Ammon's horn (tissue), 1 donor: Measurements from ENCODE around the gene GZMA.
"Not testable (repeated sequence)": the region's sequence is repeated elsewhere in the genome, so short reads cannot be mapped to it uniquely, and the experiment has no call there.

Source experiments
- DNase-seq: peaks from one replicate; pipeline ENCODE4 v3.0.0-alpha.2; 2016; ENCODE audit warnings: low spot score

Gene GZMA

GRCh38 chr5:55102348-55102747 is at the start of gene GZMA:
Gene GZMA, plus strand, starts transcription at chr5:55102646. Its CDS starts 37 bp downstream, at chr5:55102683.
- no peak for DNase-seq

- DNase-seq, result no peak
Observed at GRCh38 chr5:55055183-55055582, 47.3 kb upstream of the GZMA start.

DNA sequence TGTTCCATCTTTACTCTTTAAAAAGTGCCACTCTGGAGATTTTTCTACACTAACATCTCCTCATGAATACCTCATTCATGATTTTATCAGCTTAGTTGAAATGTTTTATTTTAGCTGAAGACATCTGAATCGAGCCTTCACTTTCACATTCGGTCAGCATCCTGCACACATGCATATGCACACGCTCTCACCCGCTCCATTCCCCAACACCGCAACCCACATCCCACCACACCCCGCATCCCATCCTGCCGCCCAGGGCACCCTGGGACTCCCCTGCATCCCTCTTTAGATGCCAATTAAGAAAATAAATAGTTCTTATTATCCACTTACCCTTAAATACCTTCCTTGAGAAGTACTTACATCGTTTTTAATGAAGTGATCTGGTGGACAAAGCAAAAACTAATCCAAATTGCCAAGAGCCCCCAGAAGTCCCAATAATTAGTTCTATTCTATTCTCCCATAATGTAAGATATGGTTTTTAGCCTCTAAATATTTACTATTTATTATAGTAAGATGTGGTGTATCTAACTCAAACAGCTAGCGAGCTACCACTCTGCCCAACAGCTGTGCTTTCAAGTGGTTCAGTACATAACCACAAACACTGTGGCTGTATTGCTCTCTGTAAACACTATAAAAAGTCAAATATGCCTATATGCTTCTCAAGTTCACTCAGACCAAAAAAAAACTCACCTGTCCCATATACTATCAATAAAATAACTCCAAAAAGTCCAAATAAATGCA is 40.2 kb upstream of the GZMA start:
- DNase-seq, result no peak

DNA sequence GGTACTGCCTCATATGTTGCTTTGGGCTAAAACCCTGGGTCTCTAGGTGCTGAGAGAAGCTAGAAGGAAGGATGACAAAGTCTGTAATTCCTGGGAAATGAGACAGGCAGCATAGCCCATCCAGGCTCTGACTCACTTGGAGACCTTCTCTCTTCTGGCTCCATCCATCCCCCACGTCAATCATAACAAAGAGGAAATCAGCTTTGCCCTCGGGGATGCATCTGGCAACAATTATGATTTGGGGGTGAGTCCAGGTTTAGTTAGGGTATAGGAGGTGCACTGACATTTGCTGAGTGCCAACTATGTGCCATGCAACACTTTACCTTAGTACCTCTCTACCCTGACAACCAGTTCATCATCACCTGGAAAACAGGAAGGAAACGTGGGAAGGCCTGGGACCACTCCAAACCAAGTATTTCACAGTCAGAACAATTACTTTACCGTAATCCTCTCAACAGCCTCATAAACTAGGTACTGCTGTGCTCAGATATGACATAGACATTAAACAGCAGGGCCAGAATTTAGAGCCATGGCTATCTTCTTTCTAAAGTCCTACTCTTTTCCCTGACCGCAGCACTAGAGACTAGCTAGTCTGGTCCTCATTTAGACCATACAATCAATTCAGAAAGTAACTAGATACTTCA is 39.1 kb upstream of the GZMA start:
- DNase-seq, result no peak

- no peak for DNase-seq
Observed at GRCh38 chr5:55063899-55064298, 38.5 kb upstream of the GZMA start.

DNA sequence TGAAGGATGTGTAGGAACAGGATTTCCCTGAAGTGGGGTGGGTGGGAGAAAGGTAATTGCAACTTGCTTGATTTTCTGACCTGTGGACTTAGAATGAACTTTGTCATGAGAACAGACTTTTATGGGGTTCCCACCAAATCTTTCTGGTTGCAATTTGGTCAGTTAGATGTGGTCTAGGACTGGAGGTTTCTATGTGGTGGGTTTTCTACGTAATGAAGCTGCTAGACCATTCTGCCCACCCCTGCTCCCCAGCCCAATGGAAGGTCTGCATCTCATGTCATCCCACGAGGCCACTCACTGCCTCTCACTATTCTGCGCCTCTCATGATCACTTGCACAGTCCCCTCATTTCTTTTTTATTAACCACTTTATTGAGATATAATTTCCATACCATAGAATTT is 37.9 kb upstream of the GZMA start:
- DNase-seq, result no peak

- DNase-seq, result no peak
Observed at GRCh38 chr5:55066277-55066676, 36.2 kb upstream of the GZMA start.

- DNase-seq, result no peak
Observed at GRCh38 chr5:55070968-55071367, 31.5 kb upstream of the GZMA start.

DNA sequence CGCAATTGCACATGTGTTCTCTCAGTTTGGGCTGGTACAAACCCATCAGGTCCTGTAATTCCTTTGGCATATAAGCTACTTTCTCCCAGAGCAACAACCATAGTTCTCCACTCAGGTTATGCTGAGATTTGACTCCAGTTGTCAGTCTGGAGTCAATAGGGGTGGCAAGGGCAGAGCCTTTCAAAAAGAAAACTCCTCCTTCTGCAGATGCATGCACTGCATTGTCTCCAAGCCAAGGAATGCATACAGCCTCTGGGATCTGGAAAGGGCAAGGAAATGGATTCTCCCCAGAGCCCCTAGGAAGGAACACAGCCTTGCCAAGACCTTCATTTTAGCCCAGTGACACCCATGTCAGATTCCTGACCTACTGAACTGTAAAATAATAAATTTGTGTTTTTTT is 31.0 kb upstream of the GZMA start:
- DNase-seq, result no peak

DNA sequence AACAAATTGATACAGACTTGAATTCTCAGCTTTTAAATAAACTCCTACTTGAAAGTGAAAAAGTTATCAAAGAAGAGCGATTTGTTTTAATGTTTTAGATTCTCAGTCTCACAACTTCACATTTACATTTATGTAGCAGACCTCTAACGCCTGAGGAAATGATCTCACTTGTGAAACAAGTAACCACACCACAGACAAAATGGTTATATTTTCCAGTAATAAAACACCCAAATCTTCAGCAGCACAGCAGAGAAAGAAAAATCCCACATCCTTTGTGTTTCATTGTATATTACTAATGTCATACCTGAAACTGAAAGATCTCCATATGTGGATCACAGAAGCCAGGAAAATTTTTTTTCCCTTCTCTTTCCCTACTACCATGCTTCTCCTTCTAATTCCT is 29.8 kb upstream of the GZMA start:
- no peak for DNase-seq

GRCh38 chr5:55073211-55073610 is 29.2 kb upstream of the GZMA start:
- no peak for DNase-seq

GRCh38 chr5:55081541-55081940 is 20.9 kb upstream of the GZMA start:
- DNase-seq, result peak; percentile 12

GRCh38 chr5:55089301-55089700 is 13.1 kb upstream of the GZMA start:
- not testable (repeated sequence) for DNase-seq

DNA sequence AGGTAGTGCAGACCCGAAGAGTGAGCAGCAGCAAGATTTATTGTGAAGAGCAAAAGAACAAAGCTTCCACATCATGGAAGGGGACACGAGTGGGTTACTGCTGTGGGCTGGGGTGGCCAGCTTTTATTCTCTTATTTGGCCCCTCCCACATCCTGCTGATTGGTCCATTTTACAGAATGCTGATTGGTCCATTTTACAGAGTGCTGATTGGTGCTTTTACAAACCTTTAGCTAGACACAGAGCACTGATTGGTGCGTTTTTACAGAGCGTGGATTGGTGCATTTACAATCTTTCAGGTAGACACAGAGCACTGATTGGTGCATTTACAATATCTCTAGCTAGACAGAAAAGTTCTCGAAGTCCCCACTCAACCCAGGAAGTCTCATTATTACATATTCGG is 11.4 kb upstream of the GZMA start:
- DNase-seq, result not testable (repeated sequence)

GRCh38 chr5:55096182-55096581 is 6.3 kb upstream of the GZMA start:
- no peak for DNase-seq

DNA sequence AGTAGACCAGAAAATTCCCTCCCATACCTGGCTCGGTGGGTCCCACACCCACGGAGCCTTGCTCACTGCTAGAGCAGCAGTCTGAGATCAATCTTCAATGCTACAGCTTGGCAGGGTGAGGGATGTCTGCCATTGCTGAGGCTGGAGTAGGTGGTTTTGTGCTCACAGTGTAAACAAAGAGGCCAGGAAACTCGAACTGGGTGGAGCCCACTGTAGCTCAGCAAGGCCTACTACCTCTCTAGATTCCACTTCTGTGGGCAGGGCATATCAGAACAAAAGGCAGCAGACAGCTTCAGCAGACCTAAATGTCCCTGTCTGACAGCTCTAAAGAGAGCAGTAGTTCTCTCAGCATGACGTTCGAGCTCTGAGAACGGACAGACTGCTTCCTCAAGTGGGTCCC is 5.6 kb upstream of the GZMA start:
- DNase-seq, result no peak

- DNase-seq, result not testable (repeated sequence)
Observed at GRCh38 chr5:55101148-55101547, 1.3 kb upstream of the GZMA start.

DNA sequence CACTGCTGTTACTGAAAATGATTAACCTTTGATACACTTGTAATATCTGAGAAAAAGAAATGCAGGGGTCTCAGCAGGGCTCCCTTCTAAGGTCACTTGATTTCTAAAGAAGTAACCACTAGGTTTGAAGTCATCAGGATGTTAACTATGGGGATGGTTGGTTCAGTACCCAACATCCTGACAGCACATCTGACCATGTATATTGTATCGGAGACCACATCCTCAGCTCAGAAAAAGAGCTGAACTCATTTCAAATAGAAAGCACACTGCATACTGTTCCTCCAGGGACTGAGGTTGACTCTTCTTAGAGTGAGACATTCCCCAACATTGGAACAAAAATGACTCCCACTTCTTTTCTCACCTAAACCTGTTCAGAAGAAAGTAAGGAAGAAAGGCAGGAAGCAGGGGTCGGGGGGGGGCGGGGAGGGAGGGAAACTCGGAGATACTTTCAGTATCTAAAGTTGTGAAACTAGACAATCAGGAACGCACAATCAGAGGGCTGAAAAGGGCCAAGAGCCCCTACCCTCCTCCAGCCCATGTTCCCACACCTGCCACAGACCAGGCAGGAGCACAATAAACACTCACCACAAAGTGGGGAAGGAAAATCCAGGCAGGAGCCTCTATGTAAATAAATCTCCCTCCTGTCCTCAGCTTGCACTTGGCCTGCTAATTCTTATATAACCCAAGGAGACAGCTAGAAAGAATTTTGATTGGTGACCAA is 730 bp upstream of the GZMA start:
- DNase-seq, result no peak

DNA sequence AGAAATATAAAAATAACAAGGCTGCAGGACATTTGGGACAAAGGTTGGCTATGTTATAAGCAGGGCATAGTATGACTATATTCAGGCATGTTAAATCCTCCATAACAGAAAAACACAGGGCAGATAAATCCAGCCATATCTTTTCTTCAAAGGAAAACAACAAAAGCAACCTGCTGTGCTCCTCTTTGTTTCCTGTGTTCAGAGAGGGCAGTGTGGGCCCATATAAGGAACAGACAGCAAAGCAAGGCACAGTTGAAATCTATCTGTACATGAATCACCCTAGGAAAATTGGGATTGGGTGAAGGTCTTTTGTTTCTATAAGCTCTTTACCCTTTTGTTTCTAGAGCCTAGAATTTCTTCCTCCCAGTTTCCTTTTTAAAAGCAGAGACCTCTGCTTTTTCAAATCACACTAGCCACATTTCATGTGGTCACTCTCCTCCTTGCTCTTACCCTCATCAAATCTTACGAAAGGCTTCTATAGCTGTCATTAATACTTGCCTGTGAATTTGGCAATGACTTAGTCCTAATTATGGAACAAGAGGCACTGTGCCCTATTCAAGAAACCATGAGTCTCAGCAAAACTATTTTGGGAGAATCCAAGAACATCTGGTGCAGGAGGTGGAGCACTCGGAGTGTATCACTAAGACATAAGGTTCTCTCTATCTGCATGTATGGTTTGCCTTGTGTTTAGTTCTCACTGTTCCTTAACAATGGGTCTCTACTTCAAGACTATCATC is 1.8 kb downstream of the GZMA start:
- DNase-seq, result no peak

DNA sequence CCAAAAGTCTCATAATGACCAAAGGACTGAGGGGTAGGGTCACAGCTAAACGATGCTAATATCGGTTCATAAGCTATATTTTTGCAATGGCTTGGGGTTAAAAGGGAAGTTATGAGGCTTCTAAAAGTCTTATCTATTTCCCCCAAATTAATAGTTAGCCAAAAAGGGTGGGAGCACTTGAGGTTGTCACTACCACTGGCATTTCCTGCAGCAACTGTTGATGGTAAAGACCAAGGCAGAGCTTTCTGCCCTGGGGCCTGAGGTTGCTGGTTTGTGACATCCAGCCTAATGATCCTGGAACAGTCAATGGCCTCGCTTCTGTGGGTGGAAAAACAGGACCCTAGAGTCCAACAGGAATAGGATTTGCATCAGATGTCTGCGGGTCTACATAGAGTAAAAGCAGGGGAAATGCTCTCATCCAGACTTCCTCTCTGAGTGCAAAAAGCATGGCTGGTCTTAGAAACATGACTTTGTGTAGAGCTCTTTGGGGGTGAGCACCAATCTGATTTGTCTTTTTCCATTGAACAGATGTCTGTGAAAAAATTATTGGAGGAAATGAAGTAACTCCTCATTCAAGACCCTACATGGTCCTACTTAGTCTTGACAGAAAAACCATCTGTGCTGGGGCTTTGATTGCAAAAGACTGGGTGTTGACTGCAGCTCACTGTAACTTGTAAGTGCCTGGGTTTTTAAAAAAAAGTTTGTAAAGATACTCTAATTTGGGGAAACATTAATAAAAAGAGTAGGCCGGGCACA is 2.7 kb downstream of the GZMA start:
- DNase-seq, result no peak

DNA sequence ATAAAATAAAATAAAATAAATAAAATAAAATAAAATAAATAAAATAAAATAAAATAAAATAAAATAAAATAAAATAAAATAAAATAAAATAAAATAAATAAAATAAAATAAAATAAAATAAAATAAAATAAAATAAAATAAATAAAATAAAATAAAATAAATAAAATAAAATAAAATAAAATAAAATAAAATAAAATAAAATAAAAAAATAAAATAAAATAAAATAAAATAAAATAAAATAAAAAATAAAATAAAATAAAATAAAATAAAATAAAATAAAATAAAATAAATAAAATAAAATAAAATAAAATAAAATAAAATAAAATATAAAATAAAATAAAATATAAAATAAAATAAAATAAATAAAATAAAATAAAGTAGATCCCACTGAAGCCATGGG is 3.5 kb downstream of the GZMA start:
- not testable (repeated sequence) for DNase-seq

GRCh38 chr5:55108661-55109060 is 6.2 kb downstream of the GZMA start:
- no peak for DNase-seq
